HCT116 (cell line): ENCODE results near the gene TRPM3. TPM values are rescaled to one million over a fixed set of nuclear protein-coding genes. Genes with fewer than 3 reads are reported as not detected.

Experiments used
- ATAC-seq: fragments of 200-7000 bp; cut with Tn5 transposase; 2 replicates; pipeline ENCODE4 v1.9.1; 2020; ENCODE audit warnings: mild to moderate bottlenecking, moderate library complexity
- BruUV-seq: library from RNA; stranded (reverse); fragments of 400-500 nt; replicated peaks from 2 replicates; lab custom pipeline; 2021; lab: Mats Ljungman, UMichigan
- CTCF ChIA-PET: fragments of 300-600 bp; sonication (Branson Sonifier 250); formaldehyde crosslinking; loops from one replicate; lab custom pipeline; 2021; ENCODE audit warnings: antibody characterized with exemption; lab: Charles Lee
- POLR2A ChIA-PET: fragments of 300-600, 350-600 bp; sonication (Branson Sonifier 250); formaldehyde crosslinking; loops from one replicate; lab custom pipeline; 2021; ENCODE audit warnings: antibody characterized with exemption; lab: Charles Lee
- RAD21 ChIA-PET, 2 experiments: fragments of 300-600 bp; sonication (Branson Sonifier 250); formaldehyde crosslinking; loops; one replicate each; lab custom pipeline; 2023; ENCODE audit warnings: low total read pairs in 2 of 2; ENCODE audit not compliant: uncharacterized antibody in 2 of 2, unreplicated experiment in 2 of 2, low non-redundant PET in 1 of 2; lab: Charles Lee
- DNase-seq: peaks from one replicate; pipeline ENCODE4 v3.0.0-alpha.2; 2010; ENCODE audit warnings: low read depth, low spot score
- H2AFZ ChIP-seq: fragments of 200-600 bp; shearing (Covaris generic), sonication (generic); 2 replicates; pipeline ENCODE4 v1.6.1; 2017; ENCODE audit warnings: low read depth, mixed run types, mixed read lengths, antibody characterized with exemption, low read length; ENCODE audit not compliant: poor library complexity, severe bottlenecking
- H3K27ac ChIP-seq: 2 replicates; pipeline ENCODE4 v1.5.1; 2012; ENCODE audit warnings: low read depth, low read length
- H3K27me3 ChIP-seq: fragments of 200-600 bp; sonication (generic); 2 replicates; pipeline ENCODE4 v1.6.1; 2016; ENCODE audit warnings: mixed run types, low read length, mixed read lengths; ENCODE audit not compliant: insufficient read depth
- H3K36me3 ChIP-seq, 2 experiments: fragments of 200-500 bp in 1 of 2; fragments of 200-600 bp in 1 of 2; sonication (Bioruptor generic) in 1 of 2; sonication (generic) in 1 of 2; 2 replicates each; pipeline versions ENCODE4 v1.5.1 to v1.6.1; 2014 to 2016; ENCODE audit warnings: low read length in 2 of 2, inconsistent platforms in 1 of 2, mixed read lengths in 1 of 2, mixed run types in 1 of 2; ENCODE audit not compliant: insufficient read depth in 2 of 2, control insufficient read depth in 1 of 2
- H3K4me1 ChIP-seq, 2 experiments: fragments of 200-600 bp in 1 of 2; sonication (generic) in 1 of 2; 2 replicates each; pipeline versions ENCODE4 v1.5.1 to v1.6.1; 2012 to 2017; ENCODE audit warnings: low read length in 2 of 2, inconsistent platforms in 1 of 2, mild to moderate bottlenecking in 1 of 2, mixed read lengths in 1 of 2, mixed run types in 1 of 2, moderate library complexity in 1 of 2; ENCODE audit not compliant: insufficient read depth in 2 of 2, control insufficient read depth in 1 of 2
- H3K4me2 ChIP-seq: fragments of 200-600 bp; sonication (generic); 2 replicates; pipeline ENCODE4 v1.6.1; 2017; ENCODE audit warnings: mixed run types, low read length, mixed read lengths
- H3K4me3 ChIP-seq, 2 experiments: fragments of 200-600 bp in 1 of 2; sonication (generic) in 1 of 2; replicated peaks in 1 of 2; 2 replicates each; pipeline ENCODE4 v1.5.1; 2011 to 2016; ENCODE audit warnings: low read length in 2 of 2, control low read depth in 1 of 2, low read depth in 1 of 2, mild to moderate bottlenecking in 1 of 2, mixed read lengths in 1 of 2, mixed run types in 1 of 2
- H3K79me2 ChIP-seq: fragments of 200-600 bp; sonication (generic); 2 replicates; pipeline ENCODE4 v1.6.1; 2017; ENCODE audit warnings: mild to moderate bottlenecking, mixed run types, low read length, moderate library complexity, mixed read lengths; ENCODE audit not compliant: insufficient read depth
- H3K9ac ChIP-seq: fragments of 200-600 bp; sonication (generic); 2 replicates; pipeline ENCODE4 v1.6.1; 2016; ENCODE audit warnings: low read length, mixed read lengths
- H3K9me2 ChIP-seq: fragments of 200-600 bp; sonication (generic), shearing (Covaris generic); 2 replicates; pipeline ENCODE4 v1.6.1; 2017; ENCODE audit warnings: mixed run types, mild to moderate bottlenecking, moderate library complexity; ENCODE audit not compliant: insufficient read depth
- H3K9me3 ChIP-seq, 2 experiments: fragments of 200-500 bp in 1 of 2; fragments of 200-600 bp in 1 of 2; sonication (Bioruptor generic) in 1 of 2; sonication (generic) in 1 of 2; 2 replicates each; pipeline ENCODE4 v1.6.1; 2014 to 2017; ENCODE audit warnings: low read length in 2 of 2, mixed read lengths in 2 of 2, inconsistent platforms in 1 of 2, low read depth in 1 of 2, mild to moderate bottlenecking in 1 of 2, mixed run types in 1 of 2, moderate library complexity in 1 of 2; ENCODE audit not compliant: control insufficient read depth in 1 of 2, insufficient read depth in 1 of 2
- H4K20me1 ChIP-seq: fragments of 200-600 bp; sonication (generic), shearing (Covaris generic); 2 replicates; pipeline ENCODE4 v1.6.1; 2017; ENCODE audit warnings: mixed run types, mild to moderate bottlenecking, moderate library complexity; ENCODE audit not compliant: insufficient read depth
- CBX3 ChIP-seq: IDR thresholded peaks from 2 replicates; pipeline ENCODE4 v1.6.1; 2012; ENCODE audit warnings: low read depth
- CEBPB ChIP-seq: IDR thresholded peaks from 2 replicates; pipeline ENCODE4 v1.6.1; 2012; ENCODE audit warnings: low read depth
- EGR1 ChIP-seq: IDR thresholded peaks from 2 replicates; pipeline ENCODE4 v1.6.1; 2012; ENCODE audit warnings: low read depth
- EZH2 ChIP-seq: fragments of 200-600 bp; sonication (generic); IDR thresholded peaks from 2 replicates; pipeline ENCODE4 v1.6.1; 2017; ENCODE audit warnings: antibody characterized with exemption, mixed run types
- EZH2phosphoT487 ChIP-seq: fragments of 200-600 bp; IDR thresholded peaks from 2 replicates; pipeline ENCODE4 v1.6.1; 2018; ENCODE audit warnings: antibody characterized with exemption, borderline replicate concordance
- JUND ChIP-seq: IDR thresholded peaks from 2 replicates; pipeline ENCODE4 v1.6.1; 2012
- POLR2AphosphoS5 ChIP-seq: IDR thresholded peaks from 2 replicates; pipeline ENCODE4 v1.6.1; 2011; ENCODE audit warnings: mild to moderate bottlenecking, low read depth, low read length, moderate library complexity
- RAD21 ChIP-seq: IDR thresholded peaks from 2 replicates; pipeline ENCODE4 v1.6.1; 2012; ENCODE audit warnings: low read depth, mild to moderate bottlenecking
- YY1 ChIP-seq: IDR thresholded peaks from 2 replicates; pipeline ENCODE4 v1.6.1; 2011; ENCODE audit warnings: low read length, low read depth, moderate library complexity, mild to moderate bottlenecking; ENCODE audit not compliant: insufficient replicate concordance; ENCODE audit errors: extremely low read depth
- ZNF274 ChIP-seq: fragments of 200-500 bp; sonication (Bioruptor generic); IDR thresholded peaks from 2 replicates; pipeline ENCODE4 v1.6.1; 2014; ENCODE audit warnings: mild to moderate bottlenecking, low read depth, low read length, inconsistent platforms
- intact Hi-C: fragments of 100-400 bp; cut with micrococcal nuclease; formaldehyde crosslinking; loops from 2 replicates; pipeline ENCODE4 v1.10.0; 2022
- total RNA-seq: library from RNA; stranded (reverse); gene quantifications from one replicate; pipeline ENCODE4 v1.2.1, GENCODE V29; 2021; ENCODE audit not compliant: unreplicated experiment
- TF ChIP-seq, protein P1 (sequence below), 3 experiments: fragments of 200-600 bp in 1 of 3; sonication (generic) in 1 of 3; IDR thresholded peaks in 2 of 3; conservative IDR thresholded peaks in 1 of 3; 2 replicates each; pipeline ENCODE4 v1.5.1; 2012 to 2017; ENCODE audit warnings: low read depth in 2 of 3, low read length in 2 of 3, antibody characterized with exemption in 1 of 3, borderline replicate concordance in 1 of 3, control low read depth in 1 of 3, mild to moderate bottlenecking in 1 of 3, mixed read lengths in 1 of 3, mixed run types in 1 of 3, moderate library complexity in 1 of 3; ENCODE audit not compliant: insufficient read depth in 1 of 3
- TF ChIP-seq, protein P2 (sequence below): IDR thresholded peaks from 2 replicates; pipeline ENCODE4 v1.6.1; 2011; ENCODE audit warnings: mild to moderate bottlenecking, low read length, moderate library complexity; ENCODE audit not compliant: insufficient replicate concordance; ENCODE audit errors: extremely low read depth

Gene TRPM3
- total RNA-seq, 1 experiment from 2014 or later, result not detected

DNA sequence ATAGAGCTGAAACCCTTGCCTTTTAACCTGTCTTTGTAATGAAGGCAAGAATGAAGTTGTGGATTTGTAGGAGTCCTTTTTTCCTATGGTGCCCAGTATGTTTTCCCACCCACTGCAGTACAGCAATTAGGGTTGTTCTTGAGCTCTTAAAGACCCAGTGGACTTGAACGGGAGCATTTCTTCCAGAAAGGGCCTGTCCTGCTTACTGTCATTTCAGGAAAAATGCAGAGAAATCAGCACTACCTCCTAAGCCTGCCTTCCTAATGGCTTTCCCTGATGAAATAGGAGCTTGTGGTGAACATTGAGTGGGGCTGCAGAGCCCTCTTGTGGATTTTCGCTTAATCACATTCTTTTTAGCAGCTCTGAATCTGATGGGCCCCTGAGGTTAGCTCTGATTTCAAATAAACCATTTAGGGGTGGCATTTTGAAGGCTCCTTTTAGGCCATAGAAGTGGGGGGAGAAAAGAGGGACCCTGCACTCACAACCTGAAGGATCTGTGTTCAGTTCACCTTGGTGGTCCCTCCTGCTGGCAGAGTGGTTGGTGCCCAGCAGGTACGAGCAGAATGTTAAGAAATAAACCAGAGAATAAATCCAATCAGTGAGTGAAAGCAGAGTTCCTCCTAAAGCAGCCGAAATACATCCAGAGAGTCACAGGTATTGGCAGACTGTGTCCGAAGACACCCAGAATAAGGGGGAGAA lies 519.0 kb downstream of the TRPM3 start:
- peak; percentile 65 for DNase-seq
- RAD21 ChIA-PET, result interaction anchor here (0.7 to 1.4 kb wide), 13 partner anchors 11 to 631 kb away, joined by 3 to 6 read pairs (median 3); no protein-coding TSS in a partner anchor

More for the DNA sequence above, 519.0 kb downstream of the TRPM3 start:
- POLR2A ChIA-PET, result interaction anchor here (0.8 to 1.2 kb wide), 4 partner anchors 182 to 263 kb away, joined by 3 to 4 read pairs (median 4); partner anchors contain the start of gene KLF9
- no TSS peak for BruUV-seq
- Histone ChIP-seq H3K9me3 (no peaks in the 10 kb centered on the region), H3K27ac (no peak overlapping the region), H3K9ac (no peak overlapping the region), H3K79me2 (no peaks in the 10 kb centered on the region), H3K4me3 (no peak overlapping the region), H3K36me3 (no peaks in the 10 kb centered on the region), H2AFZ (no peak overlapping the region), H4K20me1 (no peaks in the 10 kb centered on the region), H3K27me3 (no peaks in the 10 kb centered on the region), H3K4me2 (no peak overlapping the region), H3K4me1 (no peaks in the 10 kb centered on the region), H3K9me2 (no peaks in the 10 kb centered on the region)
- ATAC-seq, result peak; percentile 98
- CTCF ChIA-PET, result interaction anchor here (0.6 to 1.7 kb wide), 24 partner anchors 9 to 1180 kb away, joined by 3 to 33 read pairs (median 4); partner anchors contain the start of gene KLF9
- intact Hi-C loops, result loop anchor here (1.0 to 10.0 kb wide), 6 partner anchors 118 to 630 kb away; partner anchors contain the start of gene KLF9
- TF ChIP-seq YY1 (no peak), CBX3 (no peak), JUND (no peak), ZNF274 (no peak), EGR1 (no peak), RAD21 (peak; percentile 92), POLR2AphosphoS5 (no peak), EZH2 (no peak), EZH2phosphoT487 (no peak), CEBPB (no peak)
- TF ChIP-seq, protein P1, sequence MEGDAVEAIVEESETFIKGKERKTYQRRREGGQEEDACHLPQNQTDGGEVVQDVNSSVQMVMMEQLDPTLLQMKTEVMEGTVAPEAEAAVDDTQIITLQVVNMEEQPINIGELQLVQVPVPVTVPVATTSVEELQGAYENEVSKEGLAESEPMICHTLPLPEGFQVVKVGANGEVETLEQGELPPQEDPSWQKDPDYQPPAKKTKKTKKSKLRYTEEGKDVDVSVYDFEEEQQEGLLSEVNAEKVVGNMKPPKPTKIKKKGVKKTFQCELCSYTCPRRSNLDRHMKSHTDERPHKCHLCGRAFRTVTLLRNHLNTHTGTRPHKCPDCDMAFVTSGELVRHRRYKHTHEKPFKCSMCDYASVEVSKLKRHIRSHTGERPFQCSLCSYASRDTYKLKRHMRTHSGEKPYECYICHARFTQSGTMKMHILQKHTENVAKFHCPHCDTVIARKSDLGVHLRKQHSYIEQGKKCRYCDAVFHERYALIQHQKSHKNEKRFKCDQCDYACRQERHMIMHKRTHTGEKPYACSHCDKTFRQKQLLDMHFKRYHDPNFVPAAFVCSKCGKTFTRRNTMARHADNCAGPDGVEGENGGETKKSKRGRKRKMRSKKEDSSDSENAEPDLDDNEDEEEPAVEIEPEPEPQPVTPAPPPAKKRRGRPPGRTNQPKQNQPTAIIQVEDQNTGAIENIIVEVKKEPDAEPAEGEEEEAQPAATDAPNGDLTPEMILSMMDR (IDR thresholded peaks at IDR 0.05 in 2 of 3, conservative IDR thresholded peaks at IDR 0.05 in 1 of 3; ENCODE audit: borderline replicate concordance in 1 of 3, insufficient read depth in 1 of 3, low read depth in 2 of 3, low read length in 2 of 3), result peak; percentile 62 to 83 (median 73); a peak in 5 of 6 replicates
- TF ChIP-seq, protein P2, sequence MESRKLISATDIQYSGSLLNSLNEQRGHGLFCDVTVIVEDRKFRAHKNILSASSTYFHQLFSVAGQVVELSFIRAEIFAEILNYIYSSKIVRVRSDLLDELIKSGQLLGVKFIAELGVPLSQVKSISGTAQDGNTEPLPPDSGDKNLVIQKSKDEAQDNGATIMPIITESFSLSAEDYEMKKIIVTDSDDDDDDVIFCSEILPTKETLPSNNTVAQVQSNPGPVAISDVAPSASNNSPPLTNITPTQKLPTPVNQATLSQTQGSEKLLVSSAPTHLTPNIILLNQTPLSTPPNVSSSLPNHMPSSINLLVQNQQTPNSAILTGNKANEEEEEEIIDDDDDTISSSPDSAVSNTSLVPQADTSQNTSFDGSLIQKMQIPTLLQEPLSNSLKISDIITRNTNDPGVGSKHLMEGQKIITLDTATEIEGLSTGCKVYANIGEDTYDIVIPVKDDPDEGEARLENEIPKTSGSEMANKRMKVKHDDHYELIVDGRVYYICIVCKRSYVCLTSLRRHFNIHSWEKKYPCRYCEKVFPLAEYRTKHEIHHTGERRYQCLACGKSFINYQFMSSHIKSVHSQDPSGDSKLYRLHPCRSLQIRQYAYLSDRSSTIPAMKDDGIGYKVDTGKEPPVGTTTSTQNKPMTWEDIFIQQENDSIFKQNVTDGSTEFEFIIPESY, result no peak
